Epithelial cell of esophagus (primary cell): Measurements from ENCODE around the gene NDC1.

Experiments
- DNase-seq: peaks from one replicate; pipeline ENCODE4 v3.0.0; 2010; ENCODE audit warnings: low read depth
- H3K4me3 ChIP-seq: 2 replicates; pipeline ENCODE4 v1.5.1; 2011; ENCODE audit warnings: mild to moderate bottlenecking, low read length, control low read depth
- TF ChIP-seq, protein P1 (sequence below): IDR thresholded peaks from 2 replicates; pipeline ENCODE4 v1.5.1; 2011; ENCODE audit warnings: low read depth, mild to moderate bottlenecking, low read length, control low read depth, inconsistent platforms; ENCODE audit not compliant: insufficient read depth; ENCODE audit errors: missing control alignments

NDC1 gene

DNA sequence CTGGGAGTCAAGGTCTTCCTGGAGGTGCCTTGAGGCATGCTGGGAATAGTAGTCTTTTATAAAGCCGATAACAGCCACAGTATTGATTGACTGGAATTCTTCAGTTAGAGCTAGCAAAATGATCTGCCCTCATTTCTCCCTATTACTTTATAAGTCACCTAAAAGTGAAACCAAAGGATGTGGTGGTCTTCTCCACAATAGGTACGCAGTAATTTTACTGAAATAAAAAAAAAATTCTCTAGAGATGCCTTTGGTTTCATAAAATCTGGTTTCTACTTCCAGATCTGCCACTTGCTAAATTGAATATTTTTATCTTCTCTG, 518 bp upstream of the NDC1 start:
- peak overlapping the region; percentile 99 for H3K4me3 ChIP-seq
- TF ChIP-seq, protein P1, sequence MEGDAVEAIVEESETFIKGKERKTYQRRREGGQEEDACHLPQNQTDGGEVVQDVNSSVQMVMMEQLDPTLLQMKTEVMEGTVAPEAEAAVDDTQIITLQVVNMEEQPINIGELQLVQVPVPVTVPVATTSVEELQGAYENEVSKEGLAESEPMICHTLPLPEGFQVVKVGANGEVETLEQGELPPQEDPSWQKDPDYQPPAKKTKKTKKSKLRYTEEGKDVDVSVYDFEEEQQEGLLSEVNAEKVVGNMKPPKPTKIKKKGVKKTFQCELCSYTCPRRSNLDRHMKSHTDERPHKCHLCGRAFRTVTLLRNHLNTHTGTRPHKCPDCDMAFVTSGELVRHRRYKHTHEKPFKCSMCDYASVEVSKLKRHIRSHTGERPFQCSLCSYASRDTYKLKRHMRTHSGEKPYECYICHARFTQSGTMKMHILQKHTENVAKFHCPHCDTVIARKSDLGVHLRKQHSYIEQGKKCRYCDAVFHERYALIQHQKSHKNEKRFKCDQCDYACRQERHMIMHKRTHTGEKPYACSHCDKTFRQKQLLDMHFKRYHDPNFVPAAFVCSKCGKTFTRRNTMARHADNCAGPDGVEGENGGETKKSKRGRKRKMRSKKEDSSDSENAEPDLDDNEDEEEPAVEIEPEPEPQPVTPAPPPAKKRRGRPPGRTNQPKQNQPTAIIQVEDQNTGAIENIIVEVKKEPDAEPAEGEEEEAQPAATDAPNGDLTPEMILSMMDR, result no peak
- DNase-seq, result no peak

DNA sequence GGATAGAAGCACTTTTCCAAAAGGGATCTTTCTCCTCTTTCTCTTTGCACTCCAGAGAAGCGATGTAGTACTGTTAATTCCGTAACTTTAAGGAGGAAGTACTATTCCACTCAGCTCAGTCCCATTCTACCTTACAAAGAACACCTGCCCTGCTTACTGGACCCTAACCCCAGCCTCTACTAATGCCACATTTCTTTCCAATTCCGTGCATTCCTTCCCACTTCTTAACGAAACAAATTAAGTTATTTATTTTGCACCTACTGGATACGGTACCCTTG, 511 bp downstream of the NDC1 start:
- no peak for DNase-seq
- peak overlapping the region; percentile 99 for H3K4me3 ChIP-seq
- TF ChIP-seq, protein P1, result no peak

DNA sequence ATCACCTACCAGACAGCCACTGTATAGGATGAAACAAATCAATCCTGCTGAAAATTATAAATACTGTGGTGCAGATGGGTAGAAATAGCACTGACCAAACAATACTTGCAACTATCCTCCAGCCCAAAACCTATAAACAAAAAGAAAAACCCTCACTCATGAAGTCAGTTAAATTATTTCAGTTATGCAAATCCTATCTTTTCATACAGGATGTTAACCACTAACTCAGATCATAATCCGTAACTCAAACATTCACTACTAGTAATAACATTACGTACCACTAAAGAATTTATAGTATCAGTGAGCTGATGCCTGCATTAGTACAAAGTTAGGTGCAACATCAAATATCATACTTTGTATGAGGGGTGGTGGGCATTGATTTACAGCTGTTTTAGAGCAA, 2.6 kb downstream of the NDC1 start:
- TF ChIP-seq, protein P1, result no peak
- H3K4me3 ChIP-seq, result no peak overlapping the region
- DNase-seq, result no peak

DNA sequence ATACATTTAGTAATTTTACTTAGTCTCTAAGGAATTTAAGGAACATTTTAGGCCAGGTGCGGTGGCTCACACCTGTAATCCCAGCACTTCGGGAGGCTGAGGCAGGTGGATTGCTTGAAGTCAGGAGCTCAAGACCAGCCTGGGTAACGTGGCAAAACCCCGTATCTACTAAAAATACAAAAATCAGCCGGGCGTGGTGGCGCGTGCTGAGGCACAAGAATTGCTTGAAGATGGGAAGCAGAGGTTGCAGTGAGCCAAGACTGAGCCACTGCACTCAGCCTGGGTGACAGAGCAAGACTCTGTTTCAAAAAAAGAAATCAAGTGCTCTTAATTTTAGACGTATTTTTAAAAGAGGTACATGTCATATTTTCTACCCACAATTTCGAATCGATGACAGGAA, 3.3 kb downstream of the NDC1 start:
- H3K4me3 ChIP-seq, result no peak overlapping the region
- DNase-seq, result no peak
- TF ChIP-seq, protein P1, result no peak

DNA sequence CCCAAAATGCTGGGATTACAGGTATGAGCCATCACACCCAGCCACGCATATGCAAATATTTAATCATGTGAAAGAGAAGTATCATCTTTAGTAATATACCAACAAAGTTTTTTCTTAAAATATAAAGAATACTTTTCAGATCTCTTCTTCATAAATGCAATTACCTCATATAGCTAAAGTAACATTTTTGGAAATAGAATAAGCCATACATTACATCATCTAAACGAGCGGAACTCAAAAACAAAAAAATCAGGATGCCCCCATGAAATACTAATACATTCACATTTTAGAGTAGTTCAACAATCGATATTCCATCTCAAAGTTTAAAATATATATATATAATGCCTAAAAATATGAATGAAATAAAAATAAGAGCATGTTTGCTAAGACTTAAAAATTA, 4.7 kb downstream of the NDC1 start:
- TF ChIP-seq, protein P1, result no peak
- H3K4me3 ChIP-seq, result no peak overlapping the region
- no peak for DNase-seq

DNA sequence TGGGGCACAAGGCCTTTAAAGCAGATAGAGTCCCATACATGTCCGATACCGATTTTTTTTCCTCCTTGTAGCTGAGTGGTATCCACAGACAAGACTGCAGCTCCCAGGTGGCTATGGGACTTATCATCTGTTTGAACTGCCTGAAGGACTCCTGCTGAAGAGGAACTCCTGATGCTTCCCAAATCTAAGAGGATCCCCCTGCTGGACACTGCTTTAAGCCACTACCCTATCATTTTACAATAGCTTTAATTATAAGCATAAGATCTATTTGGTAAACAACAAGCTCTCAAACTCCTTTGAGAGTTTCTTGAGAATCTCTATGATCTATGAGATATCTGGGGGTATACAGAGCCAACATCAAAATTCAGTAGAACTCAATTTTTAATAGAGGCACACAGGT, 11.7 kb downstream of the NDC1 start:
- peak; percentile 10 for DNase-seq
- no peak overlapping the region for H3K4me3 ChIP-seq
- TF ChIP-seq, protein P1, result no peak

DNA sequence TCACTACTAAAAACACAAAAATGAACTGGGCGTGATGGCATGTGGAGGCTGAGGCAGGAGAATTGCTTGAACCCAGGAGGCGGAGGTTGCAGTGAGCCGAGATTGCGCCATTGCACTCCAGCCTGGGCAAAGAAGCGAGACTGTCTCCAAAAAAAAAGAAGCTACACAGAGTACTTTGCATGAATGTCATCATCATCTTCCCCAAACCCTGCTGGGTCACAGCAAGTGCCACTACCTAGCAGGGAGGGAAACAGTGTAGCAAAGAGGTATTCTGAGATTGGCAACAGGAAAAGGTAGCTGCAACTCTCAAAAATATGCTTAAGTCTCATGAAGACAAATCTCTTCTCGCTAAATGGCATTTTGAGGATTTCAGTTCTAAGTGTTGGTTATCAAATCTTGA, 12.8 kb downstream of the NDC1 start:
- TF ChIP-seq, protein P1, result no peak
- no peak for DNase-seq
- no peak overlapping the region for H3K4me3 ChIP-seq
